ENCODE results near the gene CD58. TPM values are rescaled to one million over a fixed set of nuclear protein-coding genes. Genes with fewer than 3 reads are reported as not detected.

Gene CD58
- total and polyA plus RNA-seq, 2 of the 4 experiments (the other 2 are of a cell fraction): 5.4 to 5.7 TPM

GRCh38 chr1:116586741-116587143, 15.9 kb upstream of the CD58 start:
- in situ Hi-C loops (cut with MboI; ENCODE audit: low sequenced_read_pairs): no loop called here
- no peak overlapping the region for H2BK5ac ChIP-seq (ENCODE audit: low read depth, low read length, poor library complexity, severe bottlenecking)

More at GRCh38 chr1:116586741-116587143, 15.9 kb upstream of the CD58 start:
- Histone ChIP-seq H3K4me3 (ENCODE audit: insufficient read depth, low read depth, low read length) (no peak overlapping the region), H2BK15ac (ENCODE audit: low read depth, low read length) (no peak overlapping the region), H3K27me3 (ENCODE audit: control insufficient read depth, insufficient read depth, low read length) (peaks cover 11% of the 10 kb centered on the region), H3K18ac (ENCODE audit: low read depth, low read length) (no peak overlapping the region), H3K9me1 (ENCODE audit: insufficient read depth, low read length) (no peaks in the 10 kb centered on the region), H2AK9ac (replicated peaks; ENCODE audit: low read depth, low read length, poor library complexity) (no peak overlapping the region), H2BK120ac (ENCODE audit: low read depth, low read length) (no peak overlapping the region), H4K5ac (ENCODE audit: low read depth, low read length) (no peak overlapping the region), H4K91ac (ENCODE audit: insufficient read depth, low read depth, low read length) (no peak overlapping the region), H2AK5ac (ENCODE audit: low read depth, low read length) (no peak overlapping the region), H3K4me1 (ENCODE audit: control insufficient read depth, insufficient read depth, low read length) (no peaks in the 10 kb centered on the region), H3K27ac (ENCODE audit: insufficient read depth, low read length) (no peak overlapping the region), H3K79me1 (ENCODE audit: low read depth in 1 of 2, low read length in 2 of 2) (no peaks in the 10 kb centered on the region), H3K4me2 (ENCODE audit: low read depth, low read length) (no peak overlapping the region), H4K8ac (ENCODE audit: low read depth in 2 of 2, low read length in 2 of 2) (no peak overlapping the region), H3K23ac (ENCODE audit: low read depth, low read length) (no peak overlapping the region), H3K56ac (ENCODE audit: extremely low read depth, insufficient read depth, low read length) (no peak overlapping the region), H3K9ac (ENCODE audit: low read depth, low read length) (no peak overlapping the region), H3K14ac (replicated peaks; ENCODE audit: low read depth, low read length) (no peak overlapping the region), H4K20me1 (ENCODE audit: insufficient read depth, low read length) (no peaks in the 10 kb centered on the region), H2AFZ (replicated peaks; ENCODE audit: low read length, poor library complexity) (no peak overlapping the region), H3K36me3 (ENCODE audit: control insufficient read depth, insufficient read depth, low read length) (no peaks in the 10 kb centered on the region), H3K4ac (ENCODE audit: low read depth, low read length) (no peak overlapping the region), H2BK20ac (ENCODE audit: low read depth, low read length) (no peak overlapping the region), H3K9me3 (ENCODE audit: control insufficient read depth, insufficient read depth, low read length) (no peaks in the 10 kb centered on the region)
- no peak for DNase-seq
- intact Hi-C loops (cut with micrococcal nuclease) (no loop called here), dilution Hi-C loops (cut with HindIII; ENCODE audit: low sequenced_read_pairs, unreplicated experiment) (no loop called here)
- no peak for TF ChIP-seq FOS (IDR thresholded peaks at IDR 0.05; ENCODE audit: low read depth, low read length)
- TF ChIP-seq BHLHE40 (IDR thresholded peaks at IDR 0.05; ENCODE audit: low read depth, low read length): no peak
- no peak for TF ChIP-seq RCOR1 (IDR thresholded peaks at IDR 0.05; ENCODE audit: insufficient replicate concordance, low read length)
- no peak for TF ChIP-seq NFE2L2 (IDR thresholded peaks at IDR 0.05; ENCODE audit: low read depth, low read length)
- no peak for TF ChIP-seq CEBPB (IDR thresholded peaks at IDR 0.05; ENCODE audit: low read depth, low read length)
- TF ChIP-seq MAZ (IDR thresholded peaks at IDR 0.05; ENCODE audit: borderline replicate concordance, low read depth, low read length): no peak
- TF ChIP-seq CTCF (conservative IDR thresholded peaks at IDR 0.05; ENCODE audit: low read depth, low read length): no peak
- TF ChIP-seq POLR2A (IDR thresholded peaks at IDR 0.05; ENCODE audit: low read depth, low read length): no peak
- no peak for TF ChIP-seq RAD21 (IDR thresholded peaks at IDR 0.05; ENCODE audit: low read length)
- no peak for TF ChIP-seq MAFK (IDR thresholded peaks at IDR 0.05; ENCODE audit: low read depth, low read length)
- no peak for TF ChIP-seq USF2 (IDR thresholded peaks at IDR 0.05; ENCODE audit: low read depth, low read length)
- no peak for TF ChIP-seq ELK1 (IDR thresholded peaks at IDR 0.05; ENCODE audit: borderline replicate concordance, low read depth, low read length)
- ATAC-seq (ENCODE audit: low read depth): no peak
- ChIA-PET POLR2A (ENCODE audit: unreplicated experiment) (no interaction called here), CTCF (interaction anchor here (1.1 to 1.2 kb wide), 2 partner anchors 9 to 12 kb away, joined by 5 to 6 read pairs; no protein-coding TSS in a partner anchor)
- WGBS, 2 experiments (ENCODE audit: extremely low coverage in 2 of 2, insufficient read length in 1 of 2): 63% methylated on average over 2 of the region's 3 CpGs; no CpG with 5 or more reads in 1 of the 2 experiments
- BruUV-seq (replicated peaks): no TSS peak
